Measurements from ENCODE around the gene STRN4.
A peak's percentile ranks its signal among the peaks of the same experiment; 100 is the strongest.
"Not testable (repeated sequence)": the region's sequence is repeated elsewhere in the genome, so short reads cannot be mapped to it uniquely, and the experiment has no call there.

The STRN4 gene

GRCh38 chr19:46746281-46747057 is at the start of gene STRN4:
Gene STRN4 (minus strand): TSS chr19:46746450. CDS start chr19:46746430, 20 bp downstream.
- peak; percentile 39 for DNase-seq (ENCODE audit: low spot score)

- no peak for DNase-seq (ENCODE audit: low spot score)
These were observed 45.7 kb upstream of the STRN4 start for GRCh38 chr19:46791944-46792343.

DNA sequence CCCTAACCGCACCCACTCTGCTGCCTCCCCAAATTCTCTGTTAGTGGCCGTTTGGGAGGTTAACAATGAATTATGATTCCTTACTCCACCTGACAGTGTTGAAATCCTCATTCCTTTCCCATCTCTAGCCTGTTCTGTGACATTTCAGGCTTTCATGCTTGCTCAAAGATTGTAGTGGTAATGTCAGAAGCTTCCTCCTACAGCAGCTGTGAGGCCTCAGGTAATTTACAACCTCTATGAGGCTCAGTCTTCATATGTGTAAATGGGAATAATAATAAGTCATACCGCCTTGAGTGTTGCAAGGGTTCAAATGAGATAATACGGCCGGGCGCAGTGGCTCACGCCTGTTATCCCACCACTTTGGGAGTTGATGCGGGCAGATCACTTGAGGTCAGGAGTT is 43.1 kb upstream of the STRN4 start:
- no peak for DNase-seq (ENCODE audit: low spot score)

DNA sequence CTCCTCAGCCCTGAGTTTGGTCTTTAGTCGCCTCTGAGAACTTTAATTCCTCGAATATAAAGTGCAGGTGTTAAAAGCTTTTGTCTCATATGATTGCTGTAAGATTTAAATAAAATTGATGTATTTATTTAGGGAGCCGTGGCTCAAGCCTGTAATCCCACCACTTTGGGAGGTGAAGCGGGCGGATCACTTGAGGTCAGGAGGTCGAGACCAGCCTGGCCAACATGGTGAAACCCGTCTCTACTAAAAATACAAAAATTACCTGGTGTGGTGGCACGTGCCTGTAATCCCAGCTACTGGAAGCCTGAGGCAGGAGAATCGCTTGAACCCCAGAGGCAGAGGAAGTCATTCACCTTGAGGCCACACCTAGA is 42.7 kb upstream of the STRN4 start:
- DNase-seq (ENCODE audit: low spot score), result no peak

GRCh38 chr19:46788262-46788967 is 42.2 kb upstream of the STRN4 start, which contains the start of gene SLC1A5:
Gene SLC1A5 (minus strand): TSS chr19:46788594. CDS start chr19:46787965, 629 bp downstream.
- DNase-seq (ENCODE audit: low spot score), result peak; percentile 89

- peak; percentile 52 for DNase-seq (ENCODE audit: low spot score)
These were observed 41.3 kb upstream of the STRN4 start for GRCh38 chr19:46787331-46788261.

- no peak for DNase-seq (ENCODE audit: low spot score)
These were observed 40.7 kb upstream of the STRN4 start for GRCh38 chr19:46787040-46787330.

- DNase-seq (ENCODE audit: low spot score), result peak; percentile 38
These were observed 40.2 kb upstream of the STRN4 start for GRCh38 chr19:46786236-46787039.

- no peak for DNase-seq (ENCODE audit: low spot score)
These were observed 39.7 kb upstream of the STRN4 start for GRCh38 chr19:46785980-46786235.

GRCh38 chr19:46785054-46785979 is 39.1 kb upstream of the STRN4 start:
- no peak for DNase-seq (ENCODE audit: low spot score)

DNA sequence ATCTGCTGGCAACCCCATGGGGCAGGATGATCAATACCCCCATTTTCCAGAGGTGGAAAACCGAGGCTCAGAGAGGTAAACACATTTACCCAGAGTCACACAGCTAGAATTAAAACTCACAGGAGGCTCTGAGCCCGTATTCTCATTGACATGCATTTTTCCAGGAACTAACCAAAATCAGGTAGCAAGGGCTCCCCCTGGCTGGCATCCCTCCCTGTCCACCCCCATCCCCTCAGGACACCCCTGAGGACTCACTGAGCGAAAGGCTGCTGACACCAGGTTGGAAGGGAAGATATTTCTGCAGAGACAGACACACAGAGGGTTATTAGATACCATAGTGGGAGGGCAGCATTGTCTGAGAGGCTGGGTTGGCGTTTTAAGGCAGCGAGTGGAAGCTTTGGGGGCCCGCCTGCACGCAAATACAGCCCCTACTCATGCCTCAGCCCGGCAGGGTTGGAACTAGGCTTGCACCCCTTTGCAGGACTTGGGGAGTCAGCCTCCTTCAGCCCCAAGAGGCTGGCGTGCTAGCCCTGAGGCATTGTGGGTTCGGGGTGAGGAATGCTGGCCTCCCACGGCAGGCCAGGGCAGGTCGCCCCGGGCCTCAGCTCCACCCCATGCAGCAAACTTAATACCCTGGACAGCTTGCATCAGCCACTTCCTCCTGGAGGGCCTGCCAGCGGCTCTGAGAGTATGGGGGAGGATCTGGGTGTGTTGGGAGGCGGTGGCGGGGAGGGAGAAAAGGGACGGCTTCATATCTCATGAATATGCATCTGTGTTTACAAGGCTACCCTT is 38.2 kb upstream of the STRN4 start:
- DNase-seq (ENCODE audit: low spot score), result peak; percentile 67

GRCh38 chr19:46783670-46784069 is 37.4 kb upstream of the STRN4 start:
- DNase-seq (ENCODE audit: low spot score), result no peak

GRCh38 chr19:46782355-46783019 is 36.2 kb upstream of the STRN4 start:
- no peak for DNase-seq (ENCODE audit: low spot score)

GRCh38 chr19:46777956-46778645 is 31.9 kb upstream of the STRN4 start:
- DNase-seq (ENCODE audit: low spot score), result not testable (repeated sequence)

DNA sequence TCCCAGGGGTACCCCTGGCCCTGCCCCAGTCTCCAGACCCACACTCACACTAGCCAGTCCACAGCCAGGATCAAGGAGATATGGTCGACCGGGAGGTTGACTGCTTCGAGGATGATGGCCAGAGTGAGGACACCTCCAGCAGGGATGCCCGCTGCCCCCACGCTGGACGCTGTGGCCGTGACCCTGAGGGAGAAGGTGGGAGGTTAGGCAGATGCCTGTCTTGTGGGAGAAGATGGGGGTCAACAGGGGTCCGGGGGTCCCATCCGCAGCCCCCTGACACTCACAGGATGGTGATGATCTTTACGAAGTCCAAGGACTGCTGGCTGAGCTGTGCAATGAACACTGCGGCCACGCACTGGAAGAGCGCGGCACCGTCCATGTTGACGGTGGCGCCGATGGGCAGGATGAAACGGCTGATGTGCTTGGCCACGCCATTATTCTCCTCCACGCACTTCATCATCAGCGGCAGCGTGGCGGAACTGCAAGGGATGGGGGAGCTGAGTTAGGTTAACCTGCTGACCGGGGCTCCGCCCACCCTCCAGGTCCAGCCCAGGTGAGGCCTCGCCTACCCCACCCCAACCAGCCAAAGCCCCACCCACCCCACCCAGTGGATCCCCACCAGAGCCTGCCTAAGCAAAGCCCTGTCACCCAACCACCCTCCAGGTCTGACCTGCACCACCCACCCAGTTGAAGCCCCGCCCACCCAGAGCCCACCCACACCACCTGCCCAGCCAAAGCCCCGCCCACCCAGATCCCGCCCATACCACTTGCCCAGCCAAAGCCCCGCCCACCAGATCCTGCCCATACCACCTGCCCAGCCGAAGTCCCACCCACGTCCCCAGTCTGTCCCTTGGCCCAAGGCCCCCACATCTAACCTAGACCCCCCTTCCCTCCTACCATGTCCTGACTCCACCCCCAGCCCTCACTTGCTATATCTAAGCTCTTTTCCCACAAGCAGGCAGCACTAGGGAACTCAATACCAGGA is 31.0 kb upstream of the STRN4 start:
- no peak for DNase-seq (ENCODE audit: low spot score)

DNA sequence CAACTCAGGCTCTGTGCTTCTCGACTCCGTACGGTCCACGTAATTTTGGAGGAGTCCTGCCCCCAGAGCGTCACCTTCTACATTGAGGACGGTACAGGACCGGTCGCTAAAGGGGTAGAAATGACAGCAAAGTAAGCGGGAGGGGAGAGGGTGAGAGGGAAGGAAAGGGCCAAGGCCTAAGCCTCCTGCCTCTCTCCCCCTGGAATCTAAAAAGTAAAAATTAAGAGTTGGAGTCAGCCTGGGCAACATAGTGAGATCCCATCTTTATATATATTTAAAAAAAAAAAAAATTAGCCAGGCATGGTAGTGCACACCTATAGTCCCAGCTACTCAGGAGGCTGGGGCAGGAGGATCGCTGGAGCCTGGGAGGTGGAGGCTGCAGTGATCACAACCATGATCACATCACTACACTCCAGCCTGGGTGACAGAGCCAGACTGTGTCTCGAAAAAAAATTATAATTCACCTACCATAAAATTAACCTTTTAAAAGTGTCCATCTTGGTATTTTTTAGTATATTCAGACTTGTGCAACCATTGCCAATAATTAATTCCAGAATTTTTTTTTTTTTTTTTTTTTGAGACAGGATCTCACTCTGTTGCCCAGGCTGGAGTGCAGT is 29.5 kb upstream of the STRN4 start:
- DNase-seq (ENCODE audit: low spot score), result no peak

DNA sequence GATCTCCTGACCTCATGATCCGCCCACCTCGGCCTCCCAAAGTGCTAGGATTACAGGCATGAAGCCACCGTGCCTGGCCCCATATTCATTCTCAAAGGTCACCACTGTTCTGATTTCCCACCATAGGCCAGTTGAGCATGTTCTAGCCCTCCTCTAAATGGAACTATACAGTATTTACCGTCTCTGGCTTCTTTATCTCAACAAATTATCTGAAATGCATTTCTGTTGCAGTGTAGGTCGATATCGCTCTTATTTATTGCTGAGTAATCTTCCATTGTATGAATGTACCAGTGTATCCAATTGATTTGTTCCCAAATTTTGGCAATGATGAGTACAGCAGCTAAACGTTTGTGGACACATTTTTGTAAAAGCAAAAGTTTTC is 26.8 kb upstream of the STRN4 start:
- DNase-seq (ENCODE audit: low spot score), result no peak

Data from cerebellar cortex (tissue), 1 donor.